K562 (cell line): ENCODE results near the gene POLG. TPM values are rescaled to one million over a fixed set of nuclear protein-coding genes. Genes with fewer than 3 reads are reported as not detected.

ENCODE experiments used
- ATAC-seq: fragments of 200-7000 bp; cut with Tn5 transposase; 3 replicates; pipeline ENCODE4 v1.9.1; 2020; ENCODE audit warnings: moderate library complexity
- BruUV-seq: library from RNA; stranded (reverse); fragments of 400-500 nt; replicated peaks from 2 replicates; lab custom pipeline; 2021; lab: Mats Ljungman, UMichigan
- CTCF ChIA-PET: fragments of 300-600 bp; formaldehyde crosslinking; extraction: SDS; loops from one replicate; lab custom pipeline; 2021; ENCODE audit warnings: low intra/inter-chr PET ratio; lab: Yijun Ruan, JAX
- POLR2A ChIA-PET: fragments of 300-600, 350-650 bp; sonication (Branson Sonifier 250); formaldehyde crosslinking; extraction: SDS; loops from one replicate; lab custom pipeline; 2021; ENCODE audit warnings: antibody characterized with exemption, inconsistent platforms; lab: Yijun Ruan, JAX
- DNase-seq, 4 experiments: peaks; one replicate each; pipeline versions ENCODE4 v3.0.0 to v3.0.0-alpha.2; 2011 to 2018; ENCODE audit warnings: low spot score in 3 of 4, mixed read lengths in 3 of 4; ENCODE audit errors: extremely low read depth in 1 of 4
- FAIRE-seq: peaks from 2 replicates; lab custom pipeline; 2011; peaks lifted over from hg19 to GRCh38; lab: Jason Lieb, UNC
- H2AFZ ChIP-seq: 2 replicates; pipeline ENCODE4 v1.6.0; 2011; ENCODE audit warnings: low read depth, low read length, control low read depth, inconsistent platforms
- H3K27ac ChIP-seq: fragments of 200-600 bp; 3 replicates; pipeline ENCODE4 v1.8.0; 2011; ENCODE audit warnings: low read depth, mild to moderate bottlenecking, control low read depth, inconsistent platforms, low read length, moderate library complexity, mixed read lengths; ENCODE audit errors: extremely low read depth
- H3K27me3 ChIP-seq, 2 experiments: fragments of 300-600 bp in 1 of 2; 2 replicates in 1 of 2; 3 replicates in 1 of 2; pipeline versions ENCODE4 v1.6.0 to v1.8.0; 2011; ENCODE audit warnings: inconsistent platforms in 2 of 2, low read length in 2 of 2, mild to moderate bottlenecking in 1 of 2, mixed read lengths in 1 of 2, moderate library complexity in 1 of 2; ENCODE audit not compliant: control insufficient read depth in 2 of 2, insufficient read depth in 2 of 2
- H3K36me3 ChIP-seq: fragments of 300-600 bp; 3 replicates; pipeline ENCODE4 v1.8.0; 2011; ENCODE audit warnings: mild to moderate bottlenecking, low read length, inconsistent platforms; ENCODE audit not compliant: control insufficient read depth, insufficient read depth
- H3K4me1 ChIP-seq, 2 experiments: fragments of 200-600 bp in 1 of 2; replicated peaks in 1 of 2; 2 replicates in 1 of 2; 3 replicates in 1 of 2; pipeline versions ENCODE4 v1.5.1 to v1.8.0; 2011; ENCODE audit warnings: inconsistent platforms in 2 of 2, low read length in 2 of 2, mild to moderate bottlenecking in 1 of 2, mixed read lengths in 1 of 2, moderate library complexity in 1 of 2; ENCODE audit not compliant: control insufficient read depth in 2 of 2, insufficient read depth in 2 of 2
- H3K4me2 ChIP-seq: 2 replicates; pipeline ENCODE4 v1.6.1; 2011; ENCODE audit warnings: low read length, control low read depth, inconsistent platforms, mixed read lengths; ENCODE audit not compliant: insufficient read depth
- H3K4me3 ChIP-seq: fragments of 200-600 bp; sonication (generic), shearing (Covaris generic); 2 replicates; pipeline ENCODE4 v1.5.1; 2016; ENCODE audit warnings: control low read depth, inconsistent platforms
- H3K79me2 ChIP-seq: fragments of 200-600 bp; 3 replicates; pipeline ENCODE4 v1.8.0; 2011; ENCODE audit warnings: low read length, inconsistent platforms; ENCODE audit not compliant: control insufficient read depth, insufficient read depth
- H3K9ac ChIP-seq, 2 experiments: 2 replicates each; pipeline versions ENCODE4 v1.6.0 to v1.6.1; 2011; ENCODE audit warnings: low read depth in 2 of 2, low read length in 2 of 2, control low read depth in 1 of 2, inconsistent platforms in 1 of 2, mild to moderate bottlenecking in 1 of 2, mixed read lengths in 1 of 2; ENCODE audit not compliant: insufficient read depth in 1 of 2
- H3K9me1 ChIP-seq: one replicate; pipeline ENCODE4 v1.6.0; 2011; ENCODE audit warnings: inconsistent platforms, mild to moderate bottlenecking, low read length, moderate library complexity; ENCODE audit not compliant: control insufficient read depth, insufficient read depth
- H3K9me3 ChIP-seq: replicated peaks from 2 replicates; pipeline ENCODE4 v1.5.1; 2011; ENCODE audit warnings: low read depth, low read length, inconsistent platforms; ENCODE audit not compliant: control insufficient read depth, insufficient read depth
- H4K20me1 ChIP-seq: replicated peaks from 2 replicates; pipeline ENCODE4 v1.6.1; 2011; ENCODE audit warnings: low read length, inconsistent platforms, mixed read lengths; ENCODE audit not compliant: control insufficient read depth, insufficient read depth
- CAMTA2 ChIP-seq: fragments of 250-450 bp; sonication (Bioruptor Pico); conservative IDR thresholded peaks from 2 replicates; pipeline ENCODE4 v1.5.1; 2022
- KDM5B ChIP-seq: fragments of 200-600 bp; sonication (generic); IDR thresholded peaks from 2 replicates; pipeline ENCODE4 v1.6.1; 2012; ENCODE audit warnings: low read depth, mild to moderate bottlenecking, moderate library complexity, low read length, control low read depth, inconsistent platforms; ENCODE audit not compliant: insufficient replicate concordance
- MEIS2 ChIP-seq: fragments of 450-650 bp; IDR thresholded peaks from 2 replicates; pipeline ENCODE4 v1.6.1; 2014; ENCODE audit warnings: mild to moderate bottlenecking; ENCODE audit not compliant: partially characterized antibody
- NFYB ChIP-seq: IDR thresholded peaks from 2 replicates; pipeline ENCODE4 v1.6.1; 2011; ENCODE audit warnings: mild to moderate bottlenecking, moderate library complexity; ENCODE audit not compliant: insufficient read length; ENCODE audit errors: extremely low read depth
- SIN3B ChIP-seq: fragments of 450-650 bp; IDR thresholded peaks from 2 replicates; pipeline ENCODE4 v1.6.1; 2017; ENCODE audit warnings: low read depth, mild to moderate bottlenecking, moderate library complexity
- TFAM ChIP-seq: fragments of 250-450 bp; sonication (Bioruptor Pico); conservative IDR thresholded peaks from 2 replicates; pipeline ENCODE4 v1.5.0; 2021; ENCODE audit warnings: mild to moderate bottlenecking, moderate library complexity
- ZNF146 ChIP-seq: IDR thresholded peaks from one replicate; pipeline ENCODE4 v1.6.1; 2018; ENCODE audit warnings: missing compliant biosample characterization; ENCODE audit not compliant: unreplicated experiment
- ZNF695 ChIP-seq: fragments of 450-650 bp; formaldehyde crosslinking; IDR thresholded peaks from 2 replicates; pipeline ENCODE4 v1.4.0; 2020; ENCODE audit warnings: mild to moderate bottlenecking, moderate library complexity
- ZNF764 ChIP-seq: fragments of 250-450 bp; sonication (Bioruptor Pico); IDR thresholded peaks from 2 replicates; pipeline ENCODE4 v1.4.0; 2020; ENCODE audit warnings: low read depth, mild to moderate bottlenecking, moderate library complexity
- WGBS: fragments of 100-300 bp; shearing (Covaris generic); methylation state at CpG from one replicate; pipeline ENCODE4 v1.1.6; 2016; ENCODE audit warnings: low coverage, mixed read lengths; ENCODE audit not compliant: insufficient coverage; ENCODE audit errors: missing lambda C conversion rate; 5-methylcytosine and 5-hydroxymethylcytosine counted together
- in situ Hi-C: fragments of 300-500 bp; cut with MboI; formaldehyde crosslinking; loops from 4 replicates; pipeline ENCODE4 v1.15.0; 2018; ENCODE audit warnings: inconsistent platforms, mixed read lengths
- intact Hi-C: fragments of 100-400 bp; cut with micrococcal nuclease; formaldehyde crosslinking; loops from 2 replicates; pipeline ENCODE4 v1.14.2; 2022
- polyA plus RNA-seq, 8 experiments: library from polyadenylated mRNA; depleted of rRNA in 4 of 8; stranded (reverse) in 5 of 8; unstranded in 3 of 8; fragments of >200 nt; fragmentation: Nextera tagmentation in 2 of 8; fragmentation: Illumina TruSeq in 1 of 8; extraction: Ambion mirVana in 2 of 8; extraction: Trizol in 1 of 8; gene quantifications; 2 replicates each; pipeline versions ENCODE4 v1.2.1 to v1.2.3, GENCODE V29; 2011 to 2014; ENCODE audit warnings: inconsistent platforms in 1 of 8, missing spikeins in 1 of 8
- total RNA-seq, 7 experiments: library from RNA; depleted of rRNA in 6 of 7; stranded (reverse); fragments of >200 nt in 6 of 7; fragmentation: Illumina TruSeq in 2 of 7; extraction: Trizol in 2 of 7; gene quantifications; 2 replicates each; pipeline versions ENCODE4 v1.2.1 to v1.2.3, GENCODE V29; 2011 to 2021; ENCODE audit warnings: low replicate concordance in 1 of 7
- TF ChIP-seq, protein P1 (sequence below): fragments of 450-650 bp; conservative IDR thresholded peaks from 2 replicates; pipeline ENCODE4 v1.6.1; 2016; ENCODE audit warnings: missing genetic modification characterization, low read depth, mild to moderate bottlenecking, control low read depth, missing compliant biosample characterization
- TF ChIP-seq, protein P2 (sequence below): fragments of 450-650 bp; IDR thresholded peaks from 2 replicates; pipeline ENCODE4 v1.6.1; 2017; ENCODE audit warnings: antibody characterized with exemption
- TF ChIP-seq, protein P3 (sequence below): fragments of 250-450 bp; sonication (Bioruptor Pico); IDR thresholded peaks from 2 replicates; pipeline ENCODE4 v1.4.0; 2020

The POLG gene
- total and polyA plus RNA-seq, 9 of the 15 experiments (the other 6 are each of a cell fraction or from before 2014, with no cell fraction given): 15.2 to 83.8 (median 38.6) TPM

DNA sequence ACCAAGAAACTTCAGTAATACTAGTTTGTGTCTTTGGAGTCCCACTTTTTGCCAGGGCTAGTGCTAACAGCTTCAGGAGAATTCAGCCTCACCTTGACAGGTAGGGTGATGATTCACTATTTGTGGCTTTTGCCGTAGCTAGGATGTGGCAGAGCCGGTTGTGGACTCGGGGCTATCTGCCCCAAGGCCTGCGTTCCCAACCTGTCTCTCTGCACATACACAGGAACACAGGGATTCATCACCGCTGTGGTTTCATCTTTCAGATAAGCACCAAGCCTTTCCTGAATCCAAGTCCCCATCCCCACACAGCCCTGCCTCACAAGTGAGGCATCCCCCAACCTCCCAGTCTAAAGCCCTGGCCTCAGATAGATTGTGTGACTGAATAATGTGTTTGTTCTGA lies 45.2 kb upstream of the POLG start:
- Histone ChIP-seq H3K4me3 (no peak overlapping the region), H3K27ac (no peak overlapping the region), H3K79me2 (no peaks in the 10 kb centered on the region), H3K9me3 (no peaks in the 10 kb centered on the region), H3K9ac (no peak overlapping the region), H4K20me1 (peaks cover 4% of the 10 kb centered on the region; the same call in 1 of the 2 replicates), H3K9me1 (no peaks in the 10 kb centered on the region), H3K27me3 (peaks cover 39 to 65% of the 10 kb centered on the region in 2 experiments), H3K4me1 (peaks cover 0 to 25% of the 10 kb centered on the region in 2 experiments; a peak in 1 of 5 replicates), H2AFZ (no peak overlapping the region), H3K4me2 (no peak overlapping the region), H3K36me3 (no peaks in the 10 kb centered on the region)
- intact Hi-C loops (no loop called here), in situ Hi-C loops (no loop called here)
- POLR2A ChIA-PET: interaction anchor here (1.0 to 1.3 kb wide), 4 partner anchors 9 to 19 kb away, joined by 3 to 4 read pairs (median 4); no protein-coding TSS in a partner anchor
- ATAC-seq: no peak
- 6% methylated on average over 5 of the region's 5 CpGs for WGBS
- BruUV-seq: no TSS peak
- CTCF ChIA-PET: no interaction called here
- DNase-seq: no peak
- FAIRE-seq: no peak
- no peak for TF ChIP-seq KDM5B
- no peak for TF ChIP-seq SIN3B
- TF ChIP-seq TFAM: no peak
- no peak for TF ChIP-seq ZNF695 (CRISPR knock-in tag)
- TF ChIP-seq, protein P1, sequence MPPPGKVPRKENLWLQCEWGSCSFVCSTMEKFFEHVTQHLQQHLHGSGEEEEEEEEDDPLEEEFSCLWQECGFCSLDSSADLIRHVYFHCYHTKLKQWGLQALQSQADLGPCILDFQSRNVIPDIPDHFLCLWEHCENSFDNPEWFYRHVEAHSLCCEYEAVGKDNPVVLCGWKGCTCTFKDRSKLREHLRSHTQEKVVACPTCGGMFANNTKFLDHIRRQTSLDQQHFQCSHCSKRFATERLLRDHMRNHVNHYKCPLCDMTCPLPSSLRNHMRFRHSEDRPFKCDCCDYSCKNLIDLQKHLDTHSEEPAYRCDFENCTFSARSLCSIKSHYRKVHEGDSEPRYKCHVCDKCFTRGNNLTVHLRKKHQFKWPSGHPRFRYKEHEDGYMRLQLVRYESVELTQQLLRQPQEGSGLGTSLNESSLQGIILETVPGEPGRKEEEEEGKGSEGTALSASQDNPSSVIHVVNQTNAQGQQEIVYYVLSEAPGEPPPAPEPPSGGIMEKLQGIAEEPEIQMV (tag): no peak
- TF ChIP-seq ZNF764 (CRISPR knock-in tag): no peak
- TF ChIP-seq, protein P2, sequence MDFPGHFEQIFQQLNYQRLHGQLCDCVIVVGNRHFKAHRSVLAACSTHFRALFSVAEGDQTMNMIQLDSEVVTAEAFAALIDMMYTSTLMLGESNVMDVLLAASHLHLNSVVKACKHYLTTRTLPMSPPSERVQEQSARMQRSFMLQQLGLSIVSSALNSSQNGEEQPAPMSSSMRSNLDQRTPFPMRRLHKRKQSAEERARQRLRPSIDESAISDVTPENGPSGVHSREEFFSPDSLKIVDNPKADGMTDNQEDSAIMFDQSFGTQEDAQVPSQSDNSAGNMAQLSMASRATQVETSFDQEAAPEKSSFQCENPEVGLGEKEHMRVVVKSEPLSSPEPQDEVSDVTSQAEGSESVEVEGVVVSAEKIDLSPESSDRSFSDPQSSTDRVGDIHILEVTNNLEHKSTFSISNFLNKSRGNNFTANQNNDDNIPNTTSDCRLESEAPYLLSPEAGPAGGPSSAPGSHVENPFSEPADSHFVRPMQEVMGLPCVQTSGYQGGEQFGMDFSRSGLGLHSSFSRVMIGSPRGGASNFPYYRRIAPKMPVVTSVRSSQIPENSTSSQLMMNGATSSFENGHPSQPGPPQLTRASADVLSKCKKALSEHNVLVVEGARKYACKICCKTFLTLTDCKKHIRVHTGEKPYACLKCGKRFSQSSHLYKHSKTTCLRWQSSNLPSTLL: no peak
- no peak for TF ChIP-seq NFYB
- TF ChIP-seq MEIS2: no peak
- TF ChIP-seq CAMTA2 (CRISPR knock-in tag): no peak
- TF ChIP-seq ZNF146 (CRISPR knock-in tag): no peak
- TF ChIP-seq, protein P3, sequence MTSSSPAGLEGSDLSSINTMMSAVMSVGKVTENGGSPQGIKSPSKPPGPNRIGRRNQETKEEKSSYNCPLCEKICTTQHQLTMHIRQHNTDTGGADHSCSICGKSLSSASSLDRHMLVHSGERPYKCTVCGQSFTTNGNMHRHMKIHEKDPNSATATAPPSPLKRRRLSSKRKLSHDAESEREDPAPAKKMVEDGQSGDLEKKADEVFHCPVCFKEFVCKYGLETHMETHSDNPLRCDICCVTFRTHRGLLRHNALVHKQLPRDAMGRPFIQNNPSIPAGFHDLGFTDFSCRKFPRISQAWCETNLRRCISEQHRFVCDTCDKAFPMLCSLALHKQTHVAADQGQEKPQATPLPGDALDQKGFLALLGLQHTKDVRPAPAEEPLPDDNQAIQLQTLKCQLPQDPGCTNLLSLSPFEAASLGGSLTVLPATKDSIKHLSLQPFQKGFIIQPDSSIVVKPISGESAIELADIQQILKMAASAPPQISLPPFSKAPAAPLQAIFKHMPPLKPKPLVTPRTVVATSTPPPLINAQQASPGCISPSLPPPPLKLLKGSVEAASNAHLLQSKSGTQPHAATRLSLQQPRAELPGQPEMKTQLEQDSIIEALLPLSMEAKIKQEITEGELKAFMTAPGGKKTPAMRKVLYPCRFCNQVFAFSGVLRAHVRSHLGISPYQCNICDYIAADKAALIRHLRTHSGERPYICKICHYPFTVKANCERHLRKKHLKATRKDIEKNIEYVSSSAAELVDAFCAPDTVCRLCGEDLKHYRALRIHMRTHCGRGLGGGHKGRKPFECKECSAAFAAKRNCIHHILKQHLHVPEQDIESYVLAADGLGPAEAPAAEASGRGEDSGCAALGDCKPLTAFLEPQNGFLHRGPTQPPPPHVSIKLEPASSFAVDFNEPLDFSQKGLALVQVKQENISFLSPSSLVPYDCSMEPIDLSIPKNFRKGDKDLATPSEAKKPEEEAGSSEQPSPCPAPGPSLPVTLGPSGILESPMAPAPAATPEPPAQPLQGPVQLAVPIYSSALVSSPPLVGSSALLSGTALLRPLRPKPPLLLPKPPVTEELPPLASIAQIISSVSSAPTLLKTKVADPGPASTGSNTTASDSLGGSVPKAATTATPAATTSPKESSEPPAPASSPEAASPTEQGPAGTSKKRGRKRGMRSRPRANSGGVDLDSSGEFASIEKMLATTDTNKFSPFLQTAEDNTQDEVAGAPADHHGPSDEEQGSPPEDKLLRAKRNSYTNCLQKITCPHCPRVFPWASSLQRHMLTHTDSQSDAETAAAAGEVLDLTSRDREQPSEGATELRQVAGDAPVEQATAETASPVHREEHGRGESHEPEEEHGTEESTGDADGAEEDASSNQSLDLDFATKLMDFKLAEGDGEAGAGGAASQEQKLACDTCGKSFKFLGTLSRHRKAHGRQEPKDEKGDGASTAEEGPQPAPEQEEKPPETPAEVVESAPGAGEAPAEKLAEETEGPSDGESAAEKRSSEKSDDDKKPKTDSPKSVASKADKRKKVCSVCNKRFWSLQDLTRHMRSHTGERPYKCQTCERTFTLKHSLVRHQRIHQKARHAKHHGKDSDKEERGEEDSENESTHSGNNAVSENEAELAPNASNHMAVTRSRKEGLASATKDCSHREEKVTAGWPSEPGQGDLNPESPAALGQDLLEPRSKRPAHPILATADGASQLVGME (CRISPR knock-in tag): no peak
